ENCODE data around the gene KDM7A. TPM values are rescaled to one million over a fixed set of nuclear protein-coding genes. Genes with fewer than 3 reads are reported as not detected.
"Not testable (repeated sequence)": the region's sequence is repeated elsewhere in the genome, so short reads cannot be mapped to it uniquely, and the experiment has no call there.

The KDM7A gene
- polyA plus RNA-seq, 1 experiment = 2.9 TPM

GRCh38 chr7:140121326-140121725 is 55.5 kb downstream of the KDM7A start:
- Histone ChIP-seq H3K27me3 (ENCODE audit: control insufficient read depth, insufficient read depth, low read length) (no peaks in the 10 kb centered on the region), H3K4me3 (ENCODE audit: low read depth, low read length) (no peak overlapping the region), H3K36me3 (ENCODE audit: control insufficient read depth, insufficient read depth, low read length) (no peaks in the 10 kb centered on the region)
- CTCF ChIA-PET = interaction anchor here (1.0 kb wide), 1 partner anchor 9 kb away, joined by 3 read pairs; no protein-coding TSS in a partner anchor
- DNase-seq (ENCODE audit: low read depth) = no peak
- POLR2A ChIA-PET = no interaction called here
- TF ChIP-seq CTCF (IDR thresholded peaks at IDR 0.05; ENCODE audit: insufficient read depth, low read depth, low read length) = no peak

GRCh38 chr7:140114817-140115216 is 62.0 kb downstream of the KDM7A start:
- DNase-seq (ENCODE audit: low read depth); CTCF ChIA-PET; POLR2A ChIA-PET; H3K36me3 ChIP-seq (ENCODE audit: control insufficient read depth, insufficient read depth, low read length); H3K4me3 ChIP-seq (ENCODE audit: low read depth, low read length); H3K27me3 ChIP-seq (ENCODE audit: control insufficient read depth, insufficient read depth, low read length): not testable (repeated sequence)

- H3K36me3 ChIP-seq (ENCODE audit: control insufficient read depth, insufficient read depth, low read length); POLR2A ChIA-PET; CTCF ChIA-PET; DNase-seq (ENCODE audit: low read depth); H3K27me3 ChIP-seq (ENCODE audit: control insufficient read depth, insufficient read depth, low read length); H3K4me3 ChIP-seq (ENCODE audit: low read depth, low read length): not testable (repeated sequence)
These were observed 68.0 kb downstream of the KDM7A start for GRCh38 chr7:140108777-140109176.

- no peak for TF ChIP-seq CTCF (IDR thresholded peaks at IDR 0.05; ENCODE audit: insufficient read depth, low read depth, low read length)
- peaks cover 7% of the 10 kb centered on the region for H3K36me3 ChIP-seq (ENCODE audit: control insufficient read depth, insufficient read depth, low read length)
- H3K4me3 ChIP-seq (ENCODE audit: low read depth, low read length) = no peak overlapping the region
- DNase-seq (ENCODE audit: low read depth) = no peak
- ChIA-PET CTCF (no interaction called here), POLR2A (no interaction called here)
- no peaks in the 10 kb centered on the region for H3K27me3 ChIP-seq (ENCODE audit: control insufficient read depth, insufficient read depth, low read length)
These were observed 80.3 kb downstream of the KDM7A start for GRCh38 chr7:140096459-140096858.

GRCh38 chr7:140093375-140093774 is 83.4 kb downstream of the KDM7A start:
- H3K36me3 ChIP-seq (ENCODE audit: control insufficient read depth, insufficient read depth, low read length) = peaks cover 6% of the 10 kb centered on the region
- no peaks in the 10 kb centered on the region for H3K27me3 ChIP-seq (ENCODE audit: control insufficient read depth, insufficient read depth, low read length)
- DNase-seq (ENCODE audit: low read depth) = no peak
- POLR2A ChIA-PET = no interaction called here
- no peak overlapping the region for H3K4me3 ChIP-seq (ENCODE audit: low read depth, low read length)
- CTCF ChIA-PET = no interaction called here
- TF ChIP-seq CTCF (IDR thresholded peaks at IDR 0.05; ENCODE audit: insufficient read depth, low read depth, low read length) = no peak

GRCh38 chr7:140085447-140085846 is 91.3 kb downstream of the KDM7A start:
- ChIA-PET CTCF (no interaction called here), POLR2A (no interaction called here)
- no peaks in the 10 kb centered on the region for H3K27me3 ChIP-seq (ENCODE audit: control insufficient read depth, insufficient read depth, low read length)
- H3K4me3 ChIP-seq (ENCODE audit: low read depth, low read length) = no peak overlapping the region
- DNase-seq (ENCODE audit: low read depth) = no peak
- TF ChIP-seq CTCF (IDR thresholded peaks at IDR 0.05; ENCODE audit: insufficient read depth, low read depth, low read length) = no peak
- H3K36me3 ChIP-seq (ENCODE audit: control insufficient read depth, insufficient read depth, low read length) = no peaks in the 10 kb centered on the region
